Measurements from ENCODE around the gene DIP2A.

GRCh38 chr21:46504666-46505065 lies 46.0 kb downstream of the DIP2A start:
- TF ChIP-seq CTCF (conservative IDR thresholded peaks at IDR 0.05) (no peak), ZFX (IDR thresholded peaks at IDR 0.05) (no peak)

Data from C4-2B (cell line).